ENCODE measurements around the gene KRT1. TPM values are rescaled to one million over a fixed set of nuclear protein-coding genes. Genes with fewer than 3 reads are reported as not detected.

The KRT1 gene
- polyA plus RNA-seq, 1 of the 3 experiments (the other 2 are of a cell fraction), result not detected

GRCh38 chr12:52674433-52674775 lies 5.8 kb downstream of the KRT1 start:
- TF ChIP-seq MAX (IDR thresholded peaks at IDR 0.05; ENCODE audit: low read depth) (no peak), CTCF (IDR thresholded peaks at IDR 0.05) (no peak), FOXJ3 (CRISPR knock-in tag; IDR thresholded peaks at IDR 0.05) (no peak)
- Histone ChIP-seq H3K4me1 (ENCODE audit: control insufficient read depth in 1 of 2, insufficient read depth in 2 of 2, low read depth in 1 of 2, low read length in 1 of 2) (no peaks in the 10 kb centered on the region), H3K79me2 (ENCODE audit: insufficient read depth) (no peaks in the 10 kb centered on the region), H3K4me3 (ENCODE audit: low read depth in 2 of 2, low read length in 1 of 2) (no peak overlapping the region), H3K9me3 (no peaks in the 10 kb centered on the region), H3K9me2 (no peaks in the 10 kb centered on the region), H3K27ac (ENCODE audit: low read depth in 2 of 2, low read length in 1 of 2) (no peak overlapping the region), H2AFZ (ENCODE audit: low read depth) (no peak overlapping the region), H3K27me3 (ENCODE audit: insufficient read depth) (peaks cover 48% of the 10 kb centered on the region), H3F3A (replicated peaks; ENCODE audit: insufficient read depth) (no peaks in the 10 kb centered on the region), H3K4me2 (no peak overlapping the region), H3K9ac (no peak overlapping the region), H3K36me3 (replicated peaks in 1 of 2; ENCODE audit: control insufficient read depth in 1 of 2, insufficient read depth in 2 of 2, low read length in 1 of 2) (no peaks in the 10 kb centered on the region), H4K20me1 (ENCODE audit: insufficient read depth) (no peaks in the 10 kb centered on the region)
- WGBS (ENCODE audit: low lambda C conversion rate), result 27% methylated on average over 4 of the region's 4 CpGs
- CTCF ChIA-PET, result no interaction called here
- POLR2A ChIA-PET, result no interaction called here
- no peak for DNase-seq

GRCh38 chr12:52673713-52674432 lies 6.3 kb downstream of the KRT1 start:
- H3K79me2 ChIP-seq (ENCODE audit: insufficient read depth), result no peaks in the 10 kb centered on the region
- POLR2A ChIA-PET, result no interaction called here

More at GRCh38 chr12:52673713-52674432, 6.3 kb downstream of the KRT1 start:
- H4K20me1 ChIP-seq (ENCODE audit: insufficient read depth), result no peaks in the 10 kb centered on the region
- H3F3A ChIP-seq (replicated peaks; ENCODE audit: insufficient read depth), result no peaks in the 10 kb centered on the region
- H3K4me2 ChIP-seq, result no peak overlapping the region
- H3K27me3 ChIP-seq (ENCODE audit: insufficient read depth), result peaks cover 48% of the 10 kb centered on the region
- H3K9me3 ChIP-seq, result no peaks in the 10 kb centered on the region
- no peaks in the 10 kb centered on the region for H3K4me1 ChIP-seq (ENCODE audit: control insufficient read depth in 1 of 2, insufficient read depth in 2 of 2, low read depth in 1 of 2, low read length in 1 of 2)
- no peak overlapping the region for H3K9ac ChIP-seq
- TF ChIP-seq GATA2 (CRISPR knock-in tag; IDR thresholded peaks at IDR 0.05) (no peak), GABPA (IDR thresholded peaks at IDR 0.05; ENCODE audit: low read depth) (no peak), USF2 (IDR thresholded peaks at IDR 0.05; ENCODE audit: borderline replicate concordance, low read depth, low read length) (no peak), SIN3A (IDR thresholded peaks at IDR 0.05; ENCODE audit: borderline replicate concordance, low read depth, low read length) (no peak), FOSL2 (IDR thresholded peaks at IDR 0.05; ENCODE audit: borderline replicate concordance, low read depth) (no peak), IRF3 (IDR thresholded peaks at IDR 0.05; ENCODE audit: low read depth, low read length) (no peak), MEF2A (IDR thresholded peaks at IDR 0.05; ENCODE audit: borderline replicate concordance, low read depth) (no peak), FOXJ3 (CRISPR knock-in tag; IDR thresholded peaks at IDR 0.05) (no peak)
- 7% methylated on average over 3 of the region's 3 CpGs for WGBS (ENCODE audit: low lambda C conversion rate)
- H2AFZ ChIP-seq (ENCODE audit: low read depth), result no peak overlapping the region
- no peak overlapping the region for H3K27ac ChIP-seq (ENCODE audit: low read depth in 2 of 2, low read length in 1 of 2)
- no peak for DNase-seq
- no peaks in the 10 kb centered on the region for H3K9me2 ChIP-seq
- CTCF ChIA-PET, result no interaction called here
- no peaks in the 10 kb centered on the region for H3K36me3 ChIP-seq (replicated peaks in 1 of 2; ENCODE audit: control insufficient read depth in 1 of 2, insufficient read depth in 2 of 2, low read length in 1 of 2)
- H3K4me3 ChIP-seq (ENCODE audit: low read depth in 2 of 2, low read length in 1 of 2), result no peak overlapping the region
